GM12864 (cell line): Measurements from ENCODE around the gene RALBP1.
"Not testable (repeated sequence)": the region's sequence is repeated elsewhere in the genome, so short reads cannot be mapped to it uniquely, and the experiment has no call there.

Experiments
- DNase-seq: peaks from one replicate; pipeline ENCODE4 v3.0.0-alpha.2; 2011; ENCODE audit warnings: low read depth
- H3K4me3 ChIP-seq: 2 replicates; pipeline ENCODE4 v1.5.1; 2011; ENCODE audit warnings: mild to moderate bottlenecking, low read depth, low read length, control low read depth
- CTCF ChIP-seq: IDR thresholded peaks from 2 replicates; pipeline ENCODE4 v1.5.1; 2011; ENCODE audit warnings: low read depth, mild to moderate bottlenecking, moderate library complexity, low read length, control low read depth, inconsistent platforms; ENCODE audit errors: missing control alignments

RALBP1 gene

GRCh38 chr18:9474983-9475642 lies at the start of gene RALBP1:
Gene RALBP1, plus strand, starts transcription at chr18:9475513. Its CDS starts 37,533 bp downstream, at chr18:9513046.
- no peak for TF ChIP-seq CTCF
- peak within 1 kb of the TSS; percentile 79 for H3K4me3 ChIP-seq
- DNase-seq = peak; percentile 98

GRCh38 chr18:9426753-9427152 lies 48.6 kb upstream of the RALBP1 start:
- DNase-seq = no peak
- no peak overlapping the region for H3K4me3 ChIP-seq
- TF ChIP-seq CTCF = no peak

DNA sequence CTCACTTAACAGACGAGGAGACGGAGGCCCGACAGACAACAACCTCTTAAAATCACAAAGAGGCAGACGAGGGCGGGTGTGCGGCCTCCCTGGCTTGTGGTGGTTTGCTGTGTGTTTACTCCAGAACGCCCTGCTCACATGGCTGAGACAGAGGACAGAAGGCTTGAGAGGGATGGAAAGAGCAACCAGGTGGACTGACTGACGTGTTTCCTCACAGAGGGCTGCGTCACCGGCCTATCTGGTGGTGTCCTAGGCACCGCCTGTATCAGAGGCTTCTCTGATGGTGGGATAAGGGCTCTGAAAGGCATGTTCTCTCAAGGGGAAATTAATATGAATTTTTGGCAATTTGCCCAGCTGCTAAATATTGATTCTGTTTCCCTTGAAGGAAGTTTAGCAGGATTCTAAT lies 47.0 kb upstream of the RALBP1 start:
- TF ChIP-seq CTCF = no peak
- no peak for DNase-seq
- H3K4me3 ChIP-seq = no peak overlapping the region

GRCh38 chr18:9428862-9429661 lies 46.3 kb upstream of the RALBP1 start:
- TF ChIP-seq CTCF = no peak
- no peak for DNase-seq
- no peak overlapping the region for H3K4me3 ChIP-seq

DNA sequence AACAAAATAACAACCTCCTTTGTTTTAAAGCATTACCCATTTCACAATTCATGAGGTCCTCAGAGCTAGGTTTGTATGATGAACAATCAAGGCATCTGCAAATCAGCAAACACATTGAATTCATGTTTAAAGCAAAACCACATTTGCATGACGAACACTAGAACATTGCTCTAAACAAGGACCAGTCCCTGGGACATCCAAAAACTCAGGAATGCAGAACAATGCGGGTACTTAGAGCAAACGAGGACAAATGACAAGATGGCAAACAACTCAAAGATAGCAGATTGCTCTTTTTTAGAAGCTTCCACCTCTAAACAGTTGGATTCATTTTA lies 45.7 kb upstream of the RALBP1 start:
- H3K4me3 ChIP-seq = no peak overlapping the region
- DNase-seq = no peak
- no peak for TF ChIP-seq CTCF

DNA sequence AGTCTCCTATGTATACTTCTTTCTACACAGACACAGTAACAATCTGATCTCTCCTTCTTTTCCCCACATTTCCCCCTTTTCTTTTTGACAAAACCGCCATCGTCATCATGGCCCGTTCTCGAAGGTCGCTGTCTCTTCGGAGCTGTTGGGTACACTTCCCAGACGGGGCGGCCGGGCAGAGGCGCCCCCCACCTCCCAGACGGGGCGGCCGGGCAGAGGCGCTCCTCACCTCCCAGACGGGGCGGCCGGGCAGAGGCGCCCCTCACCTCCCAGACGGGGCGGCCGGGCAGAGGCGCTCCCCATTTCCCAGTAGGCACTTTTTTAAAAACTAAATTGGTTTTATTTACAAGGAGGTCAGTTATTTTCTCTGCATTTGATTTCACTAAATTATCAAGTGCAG lies 45.0 kb upstream of the RALBP1 start:
- not testable (repeated sequence) for H3K4me3 ChIP-seq, DNase-seq

- no peak for DNase-seq
- no peak overlapping the region for H3K4me3 ChIP-seq
- no peak for TF ChIP-seq CTCF
Measured at GRCh38 chr18:9431296-9431695, 44.0 kb upstream of the RALBP1 start.

- DNase-seq, H3K4me3 ChIP-seq: not testable (repeated sequence)
Measured at GRCh38 chr18:9433122-9433521, 42.2 kb upstream of the RALBP1 start.
